PC-9 (cell line): Measurements from ENCODE around the gene TMEM222.
"Not testable (repeated sequence)": the region's sequence is repeated elsewhere in the genome, so short reads cannot be mapped to it uniquely, and the experiment has no call there.

Experiments
- CTCF ChIP-seq: fragments of 200-600 bp; sonication (generic); conservative IDR thresholded peaks from 2 replicates; pipeline ENCODE4 v1.6.1; 2017; ENCODE audit warnings: mixed run types, antibody characterized with exemption, mild to moderate bottlenecking, moderate library complexity
- EZH2 ChIP-seq: fragments of 200-600 bp; sonication (generic); IDR thresholded peaks from 2 replicates; pipeline ENCODE4 v1.8.0; 2017; ENCODE audit warnings: antibody characterized with exemption, low read depth

- not testable (repeated sequence) for TF ChIP-seq CTCF, EZH2
These were observed 36.1 kb upstream of the TMEM222 start for GRCh38 chr1:27285821-27286220.
